Calu3 (cell line): Measurements from ENCODE around the gene ITGB4. TPM values are rescaled to one million over a fixed set of nuclear protein-coding genes. Genes with fewer than 3 reads are reported as not detected.
A peak's percentile ranks its signal among the peaks of the same experiment; 100 is the strongest.

Source experiments
- BruUV-seq: library from RNA; stranded (reverse); fragments of 400-500 nt; replicated peaks from 2 replicates; lab custom pipeline; 2021; lab: Mats Ljungman, UMichigan
- CTCF ChIA-PET: fragments of 300-600 bp; sonication (Branson Sonifier 250); formaldehyde crosslinking; loops from one replicate; lab custom pipeline; 2022; ENCODE audit warnings: antibody characterized with exemption; lab: Charles Lee
- DNase-seq: peaks from one replicate; pipeline ENCODE4 v3.0.0; 2022
- H3K27ac Mint-ChIP-seq: one replicate; pipeline ENCODE4 v1.8.0; 2022; ENCODE audit warnings: mixed read lengths; ENCODE audit not compliant: unreplicated experiment
- H3K27me3 Mint-ChIP-seq: one replicate; pipeline ENCODE4 v1.8.0; 2022; ENCODE audit warnings: mixed read lengths; ENCODE audit not compliant: unreplicated experiment
- H3K36me3 Mint-ChIP-seq: one replicate; pipeline ENCODE4 v1.8.0; 2022; ENCODE audit warnings: mild to moderate bottlenecking, moderate library complexity, mixed read lengths; ENCODE audit not compliant: insufficient read depth, unreplicated experiment
- H3K4me1 Mint-ChIP-seq: one replicate; pipeline ENCODE4 v1.8.0; 2022; ENCODE audit warnings: mild to moderate bottlenecking, low read depth, mixed read lengths; ENCODE audit not compliant: unreplicated experiment
- H3K4me3 Mint-ChIP-seq: one replicate; pipeline ENCODE4 v1.8.0; 2022; ENCODE audit warnings: mild to moderate bottlenecking, low read depth, moderate library complexity, mixed read lengths; ENCODE audit not compliant: unreplicated experiment
- H3K9me3 Mint-ChIP-seq: one replicate; pipeline ENCODE4 v1.8.0; 2022; ENCODE audit warnings: low read depth, mixed read lengths; ENCODE audit not compliant: unreplicated experiment
- intact Hi-C: fragments of 100-400 bp; cut with micrococcal nuclease; formaldehyde crosslinking; loops from one replicate; pipeline ENCODE4 v1.10.0; 2022; ENCODE audit not compliant: unreplicated experiment
- total RNA-seq: library from RNA; stranded (reverse); gene quantifications from 2 replicates; pipeline ENCODE4 v1.2.3, GENCODE V29; 2022
- TF ChIP-seq, protein P1 (sequence below): fragments of 200-600 bp; IDR thresholded peaks from one replicate; pipeline ENCODE4 v1.8.0; 2022; ENCODE audit warnings: antibody characterized with exemption; ENCODE audit not compliant: unreplicated experiment

ITGB4 gene
- total RNA-seq, 1 experiment from 2014 or later: 253 TPM

DNA sequence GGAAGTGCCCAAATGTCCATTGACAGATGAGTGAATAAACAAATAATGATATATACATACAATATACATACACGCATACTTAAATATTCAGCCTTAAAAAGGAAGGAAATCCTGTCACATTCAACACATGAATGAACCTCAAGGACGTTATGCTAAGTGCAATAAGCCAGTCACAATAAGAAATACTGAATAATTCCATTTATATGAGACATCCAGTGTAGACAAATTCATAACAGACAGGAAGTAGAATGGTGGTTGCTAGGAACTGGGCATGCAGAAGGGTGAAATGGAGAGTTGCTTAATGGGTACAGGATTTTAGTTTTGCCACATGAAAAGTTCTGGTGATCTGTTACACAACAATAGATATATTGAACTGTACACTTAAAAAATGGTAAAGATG is 8.8 kb upstream of the ITGB4 start:
- intact Hi-C loops: no loop called here
- TF ChIP-seq, protein P1, sequence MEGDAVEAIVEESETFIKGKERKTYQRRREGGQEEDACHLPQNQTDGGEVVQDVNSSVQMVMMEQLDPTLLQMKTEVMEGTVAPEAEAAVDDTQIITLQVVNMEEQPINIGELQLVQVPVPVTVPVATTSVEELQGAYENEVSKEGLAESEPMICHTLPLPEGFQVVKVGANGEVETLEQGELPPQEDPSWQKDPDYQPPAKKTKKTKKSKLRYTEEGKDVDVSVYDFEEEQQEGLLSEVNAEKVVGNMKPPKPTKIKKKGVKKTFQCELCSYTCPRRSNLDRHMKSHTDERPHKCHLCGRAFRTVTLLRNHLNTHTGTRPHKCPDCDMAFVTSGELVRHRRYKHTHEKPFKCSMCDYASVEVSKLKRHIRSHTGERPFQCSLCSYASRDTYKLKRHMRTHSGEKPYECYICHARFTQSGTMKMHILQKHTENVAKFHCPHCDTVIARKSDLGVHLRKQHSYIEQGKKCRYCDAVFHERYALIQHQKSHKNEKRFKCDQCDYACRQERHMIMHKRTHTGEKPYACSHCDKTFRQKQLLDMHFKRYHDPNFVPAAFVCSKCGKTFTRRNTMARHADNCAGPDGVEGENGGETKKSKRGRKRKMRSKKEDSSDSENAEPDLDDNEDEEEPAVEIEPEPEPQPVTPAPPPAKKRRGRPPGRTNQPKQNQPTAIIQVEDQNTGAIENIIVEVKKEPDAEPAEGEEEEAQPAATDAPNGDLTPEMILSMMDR: no peak
- Mint-ChIP-seq H3K9me3 (no peaks in the 10 kb centered on the region), H3K36me3 (peaks cover 10% of the 10 kb centered on the region), H3K4me3 (no peak overlapping the region), H3K27me3 (no peaks in the 10 kb centered on the region), H3K4me1 (peaks cover 3% of the 10 kb centered on the region), H3K27ac (no peak overlapping the region)
- no TSS peak for BruUV-seq
- CTCF ChIA-PET: no interaction called here
- DNase-seq: no peak

GRCh38 chr17:75719732-75720131 is 1.5 kb upstream of the ITGB4 start:
- Mint-ChIP-seq H3K4me1 (peaks cover 23% of the 10 kb centered on the region), H3K9me3 (no peaks in the 10 kb centered on the region), H3K36me3 (peaks cover 36% of the 10 kb centered on the region), H3K27me3 (no peaks in the 10 kb centered on the region), H3K4me3 (peak overlapping the region; percentile 99), H3K27ac (no peak overlapping the region)
- no peak for DNase-seq
- CTCF ChIA-PET: interaction anchor here (1.4 to 3.0 kb wide), 3 partner anchors 13 to 45 kb away, joined by 3 to 14 read pairs (median 6); no protein-coding TSS in a partner anchor
- no TSS peak for BruUV-seq
- intact Hi-C loops: loop anchor here (5.0 kb wide), 1 partner anchor 42 kb away; no protein-coding TSS in a partner anchor
- TF ChIP-seq, protein P1: no peak

GRCh38 chr17:75721463-75722011 is 278 bp downstream of the ITGB4 start:
- no peak for DNase-seq
- BruUV-seq: TSS peak; percentile 58
- H3K9me3 Mint-ChIP-seq: no peaks in the 10 kb centered on the region
- H3K4me3 Mint-ChIP-seq: peak overlapping the region; percentile 99
- intact Hi-C loops: loop anchor here (5.0 kb wide), 1 partner anchor 44 kb away; no protein-coding TSS in a partner anchor
- peak overlapping the region; percentile 93 for H3K27ac Mint-ChIP-seq
- H3K36me3 Mint-ChIP-seq: peaks cover 53% of the 10 kb centered on the region
- CTCF ChIA-PET: interaction anchor here (0.6 to 3.0 kb wide), 10 partner anchors 15 to 88 kb away, joined by 3 to 17 read pairs (median 6); partner anchors contain the start of gene SMIM5
- TF ChIP-seq, protein P1: no peak
- H3K27me3 Mint-ChIP-seq: no peaks in the 10 kb centered on the region
- H3K4me1 Mint-ChIP-seq: peaks cover 23% of the 10 kb centered on the region

DNA sequence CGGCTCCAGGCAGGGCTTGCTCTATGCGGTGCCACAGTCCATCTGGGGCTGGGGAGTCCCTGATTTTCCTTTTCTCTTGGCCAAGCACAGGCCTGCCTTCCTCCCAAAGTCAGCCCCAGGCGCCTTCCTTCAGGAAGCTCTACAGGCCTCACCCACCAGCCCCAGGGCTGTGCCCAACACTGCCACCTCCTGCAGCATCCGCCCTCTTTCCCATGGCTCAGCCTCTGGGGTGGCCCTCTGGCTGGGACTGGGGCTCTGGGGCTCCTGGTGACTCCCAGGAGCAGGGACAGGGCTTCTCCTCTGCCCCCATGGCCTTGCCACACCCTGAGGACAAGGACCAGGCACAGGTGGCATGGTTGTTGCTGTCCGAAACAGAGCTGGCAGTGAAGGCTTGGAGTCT is 817 bp downstream of the ITGB4 start:
- H3K4me3 Mint-ChIP-seq: peak overlapping the region; percentile 99
- intact Hi-C loops: loop anchor here (5.0 kb wide), 1 partner anchor 45 kb away; no protein-coding TSS in a partner anchor
- no peaks in the 10 kb centered on the region for H3K9me3 Mint-ChIP-seq
- TF ChIP-seq, protein P1: no peak
- no peaks in the 10 kb centered on the region for H3K27me3 Mint-ChIP-seq
- peaks cover 23% of the 10 kb centered on the region for H3K4me1 Mint-ChIP-seq
- CTCF ChIA-PET: interaction anchor here (1.1 to 3.0 kb wide), 5 partner anchors 16 to 88 kb away, joined by 3 to 17 read pairs (median 13); partner anchors contain the start of gene SMIM5
- BruUV-seq: no TSS peak
- peaks cover 59% of the 10 kb centered on the region for H3K36me3 Mint-ChIP-seq
- peak overlapping the region; percentile 93 for H3K27ac Mint-ChIP-seq
- DNase-seq: peak; percentile 70
